GM12878 (cell line): ENCODE measurements around the gene ATP13A2. TPM values are rescaled to one million over a fixed set of nuclear protein-coding genes. Genes with fewer than 3 reads are reported as not detected.

Experiments
- ATAC-seq: fragments of 200-7000 bp; cut with Tn5 transposase; 3 replicates; pipeline ENCODE4 v1.9.1; 2020; ENCODE audit warnings: mild to moderate bottlenecking, moderate library complexity
- BruUV-seq: library from RNA; stranded (reverse); fragments of 400-500 nt; replicated peaks from 2 replicates; lab custom pipeline; 2021; lab: Mats Ljungman, UMichigan
- CTCF ChIA-PET: fragments of 300-600 bp; sonication (Branson Sonifier 250); formaldehyde crosslinking; extraction: SDS; loops from one replicate; lab custom pipeline; 2021; ENCODE audit warnings: inconsistent platforms; lab: Yijun Ruan, JAX
- POLR2A ChIA-PET: fragments of 350-600 bp; formaldehyde crosslinking; extraction: SDS; loops from one replicate; lab custom pipeline; 2021; ENCODE audit warnings: inconsistent platforms; lab: Charles Lee
- RAD21 ChIA-PET: fragments of 300-600 bp; sonication (Branson Sonifier 250); formaldehyde crosslinking; loops from one replicate; lab custom pipeline; 2023; ENCODE audit warnings: antibody characterized with exemption; ENCODE audit not compliant: unreplicated experiment; lab: Charles Lee
- SMC1A ChIA-PET: fragments of 300-600 bp; sonication (Branson Sonifier 250); formaldehyde crosslinking; loops from one replicate; lab custom pipeline; 2023; ENCODE audit not compliant: unreplicated experiment, uncharacterized antibody; lab: Charles Lee
- DNase-seq: peaks from one replicate; pipeline ENCODE4 v3.0.0-alpha.2; 2011; ENCODE audit warnings: low read depth, low spot score
- FAIRE-seq: peaks from 3 replicates; lab custom pipeline; 2011; peaks lifted over from hg19 to GRCh38; lab: Jason Lieb, UNC
- H2AFZ ChIP-seq: 2 replicates; pipeline ENCODE4 v1.6.0; 2011; ENCODE audit warnings: low read depth, low read length, control low read depth; ENCODE audit not compliant: control insufficient read depth
- H3K27ac ChIP-seq: 2 replicates; pipeline ENCODE4 v1.5.1; 2011; ENCODE audit warnings: control low read depth; ENCODE audit not compliant: control insufficient read depth, insufficient read depth
- H3K27me3 ChIP-seq, 2 experiments: replicated peaks in 1 of 2; 2 replicates each; pipeline versions ENCODE4 v1.6.0 to v1.6.1; 2011; ENCODE audit warnings: low read length in 1 of 2; ENCODE audit not compliant: control insufficient read depth in 2 of 2, insufficient read depth in 2 of 2
- H3K36me3 ChIP-seq, 2 experiments: 2 replicates each; pipeline ENCODE4 v1.5.1; 2011; ENCODE audit warnings: low read length in 1 of 2; ENCODE audit not compliant: control insufficient read depth in 2 of 2, insufficient read depth in 2 of 2
- H3K4me1 ChIP-seq: 2 replicates; pipeline ENCODE4 v1.6.1; 2011; ENCODE audit warnings: mild to moderate bottlenecking, low read length, moderate library complexity, mixed read lengths; ENCODE audit not compliant: control insufficient read depth, insufficient read depth
- H3K4me2 ChIP-seq: 2 replicates; pipeline ENCODE4 v1.6.0; 2011; ENCODE audit warnings: control low read depth; ENCODE audit not compliant: control insufficient read depth, insufficient read depth
- H3K4me3 ChIP-seq: fragments of 200-600 bp; sonication (generic); 2 replicates; pipeline ENCODE4 v1.5.1; 2016
- H3K79me2 ChIP-seq: 2 replicates; pipeline ENCODE4 v1.6.0; 2011; ENCODE audit warnings: low read length; ENCODE audit not compliant: control insufficient read depth, insufficient read depth
- H3K9ac ChIP-seq: 2 replicates; pipeline ENCODE4 v1.8.0; 2011; ENCODE audit warnings: low read length, control low read depth, mixed read lengths; ENCODE audit not compliant: control insufficient read depth, insufficient read depth
- H3K9me3 ChIP-seq: replicated peaks from 3 replicates; pipeline ENCODE4 v1.5.1; 2011; ENCODE audit warnings: mild to moderate bottlenecking, low read length; ENCODE audit not compliant: control insufficient read depth, insufficient read depth
- H4K20me1 ChIP-seq: 2 replicates; pipeline ENCODE4 v1.6.0; 2011; ENCODE audit not compliant: control insufficient read depth, insufficient read depth
- WGBS: methylation state at CpG from one replicate; pipeline ENCODE4 v1.1.6; 2016; ENCODE audit warnings: low lambda C conversion rate; ENCODE audit not compliant: insufficient replicate concordance, insufficient coverage; ENCODE audit errors: missing lambda C conversion rate; 5-methylcytosine and 5-hydroxymethylcytosine counted together
- in situ Hi-C: fragments of 300-500 bp; cut with MboI; formaldehyde crosslinking; loops from 9 replicates; pipeline ENCODE4 v1.14.3; 2018; ENCODE audit warnings: mixed read lengths
- intact Hi-C: fragments of 100-400 bp; cut with micrococcal nuclease; formaldehyde crosslinking; loops from one replicate; pipeline ENCODE4 v1.14.2; 2022; ENCODE audit not compliant: unreplicated experiment
- polyA plus RNA-seq, 11 experiments: library from polyadenylated mRNA; depleted of rRNA in 4 of 11; unstranded in 6 of 11; stranded (reverse) in 5 of 11; fragments of >200 nt; fragmentation: Nextera tagmentation in 4 of 11; fragmentation: Illumina TruSeq in 1 of 11; extraction: Ambion mirVana in 4 of 11; extraction: Trizol in 1 of 11; gene quantifications; 1 replicate in 1 of 11; 2 replicates in 10 of 11; pipeline versions ENCODE4 v1.2.1 to v1.2.3, GENCODE V29; 2011 to 2016; ENCODE audit warnings: inconsistent platforms in 2 of 11, missing spikeins in 2 of 11, low read depth in 1 of 11
- total RNA-seq, 4 experiments: library from RNA; depleted of rRNA in 3 of 4; stranded (reverse); fragments of >200 nt in 3 of 4; fragmentation: Illumina TruSeq in 1 of 4; extraction: Trizol in 1 of 4; gene quantifications; 2 replicates each; pipeline versions ENCODE4 v1.2.1 to v1.2.3, GENCODE V29; 2013 to 2021
- TF ChIP-seq, protein P1 (sequence below), 3 experiments: IDR thresholded peaks in 2 of 3; conservative IDR thresholded peaks in 1 of 3; 2 replicates each; pipeline ENCODE4 v1.5.1; 2011; ENCODE audit warnings: low read depth in 3 of 3, low read length in 3 of 3, mild to moderate bottlenecking in 3 of 3, control low read depth in 2 of 3, moderate library complexity in 2 of 3, inconsistent platforms in 1 of 3, mixed read lengths in 1 of 3; ENCODE audit not compliant: control insufficient read depth in 2 of 3, insufficient read depth in 1 of 3; ENCODE audit errors: extremely low read depth in 1 of 3
- TF ChIP-seq, protein P2 (sequence below): fragments of 450-650 bp; conservative IDR thresholded peaks from 2 replicates; pipeline ENCODE4 v1.6.1; 2017; ENCODE audit warnings: mild to moderate bottlenecking, moderate library complexity

The ATP13A2 gene
- total and polyA plus RNA-seq, 10 of the 15 experiments (the other 5 are each of a cell fraction or from before 2014, with no cell fraction given), result 0.24 to 30.5 (median 8.0) TPM

DNA sequence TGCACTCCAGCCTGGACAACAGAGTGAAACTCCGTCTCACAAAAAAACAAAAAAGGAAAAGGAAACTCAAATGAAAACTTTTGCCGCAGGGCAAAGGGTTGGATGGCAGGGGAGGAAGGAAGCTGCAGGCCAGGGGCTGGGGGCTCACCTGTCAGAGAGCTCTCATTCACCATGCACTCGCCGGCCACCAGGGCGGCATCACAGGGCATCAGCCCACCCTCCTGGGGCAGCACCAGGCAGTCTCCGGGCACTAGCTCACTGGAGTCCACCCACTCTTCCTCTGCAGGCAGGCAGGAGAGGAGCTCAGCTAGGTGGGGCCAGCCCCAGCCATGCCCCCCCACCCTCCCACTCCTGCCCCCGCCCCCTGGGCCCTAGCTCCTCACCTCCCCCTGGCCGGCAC, 11.9 kb downstream of the ATP13A2 start:
- RAD21 ChIA-PET, result no interaction called here
- POLR2A ChIA-PET, result interaction anchor here (0.6 kb wide), 2 partner anchors 383 to 778 kb away, joined by 3 to 6 read pairs; no protein-coding TSS in a partner anchor
- FAIRE-seq, result no peak

More for the DNA sequence above, 11.9 kb downstream of the ATP13A2 start:
- ATAC-seq (no peak), DNase-seq (no peak)
- Histone ChIP-seq H3K9me3 (no peaks in the 10 kb centered on the region), H3K4me1 (no peaks in the 10 kb centered on the region), H3K27ac (no peak overlapping the region), H3K27me3 (no peaks in the 10 kb centered on the region), H2AFZ (no peak overlapping the region), H3K4me2 (no peak overlapping the region), H3K4me3 (no peak overlapping the region), H3K36me3 (peaks cover 0 to 3% of the 10 kb centered on the region in 2 experiments; a peak in 2 of 4 replicates), H3K9ac (no peak overlapping the region), H4K20me1 (no peaks in the 10 kb centered on the region), H3K79me2 (no peaks in the 10 kb centered on the region)
- intact Hi-C loops, result no loop called here
- WGBS, result 88% methylated on average over 4 of the region's 8 CpGs
- ChIA-PET CTCF (interaction anchor here (1.0 kb wide), 1 partner anchor 21 kb away, joined by 3 read pairs; no protein-coding TSS in a partner anchor), SMC1A (no interaction called here)
- TF ChIP-seq, protein P1, sequence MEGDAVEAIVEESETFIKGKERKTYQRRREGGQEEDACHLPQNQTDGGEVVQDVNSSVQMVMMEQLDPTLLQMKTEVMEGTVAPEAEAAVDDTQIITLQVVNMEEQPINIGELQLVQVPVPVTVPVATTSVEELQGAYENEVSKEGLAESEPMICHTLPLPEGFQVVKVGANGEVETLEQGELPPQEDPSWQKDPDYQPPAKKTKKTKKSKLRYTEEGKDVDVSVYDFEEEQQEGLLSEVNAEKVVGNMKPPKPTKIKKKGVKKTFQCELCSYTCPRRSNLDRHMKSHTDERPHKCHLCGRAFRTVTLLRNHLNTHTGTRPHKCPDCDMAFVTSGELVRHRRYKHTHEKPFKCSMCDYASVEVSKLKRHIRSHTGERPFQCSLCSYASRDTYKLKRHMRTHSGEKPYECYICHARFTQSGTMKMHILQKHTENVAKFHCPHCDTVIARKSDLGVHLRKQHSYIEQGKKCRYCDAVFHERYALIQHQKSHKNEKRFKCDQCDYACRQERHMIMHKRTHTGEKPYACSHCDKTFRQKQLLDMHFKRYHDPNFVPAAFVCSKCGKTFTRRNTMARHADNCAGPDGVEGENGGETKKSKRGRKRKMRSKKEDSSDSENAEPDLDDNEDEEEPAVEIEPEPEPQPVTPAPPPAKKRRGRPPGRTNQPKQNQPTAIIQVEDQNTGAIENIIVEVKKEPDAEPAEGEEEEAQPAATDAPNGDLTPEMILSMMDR (IDR thresholded peaks at IDR 0.05 in 2 of 3, conservative IDR thresholded peaks at IDR 0.05 in 1 of 3; ENCODE audit: control insufficient read depth in 2 of 3, extremely low read depth in 1 of 3, insufficient read depth in 1 of 3, low read depth in 3 of 3, low read length in 3 of 3), result 0 out of 6 replicates have a peak, but pooled peaks of 1 of the 3 experiments have one; percentile 13
- TF ChIP-seq, protein P2, sequence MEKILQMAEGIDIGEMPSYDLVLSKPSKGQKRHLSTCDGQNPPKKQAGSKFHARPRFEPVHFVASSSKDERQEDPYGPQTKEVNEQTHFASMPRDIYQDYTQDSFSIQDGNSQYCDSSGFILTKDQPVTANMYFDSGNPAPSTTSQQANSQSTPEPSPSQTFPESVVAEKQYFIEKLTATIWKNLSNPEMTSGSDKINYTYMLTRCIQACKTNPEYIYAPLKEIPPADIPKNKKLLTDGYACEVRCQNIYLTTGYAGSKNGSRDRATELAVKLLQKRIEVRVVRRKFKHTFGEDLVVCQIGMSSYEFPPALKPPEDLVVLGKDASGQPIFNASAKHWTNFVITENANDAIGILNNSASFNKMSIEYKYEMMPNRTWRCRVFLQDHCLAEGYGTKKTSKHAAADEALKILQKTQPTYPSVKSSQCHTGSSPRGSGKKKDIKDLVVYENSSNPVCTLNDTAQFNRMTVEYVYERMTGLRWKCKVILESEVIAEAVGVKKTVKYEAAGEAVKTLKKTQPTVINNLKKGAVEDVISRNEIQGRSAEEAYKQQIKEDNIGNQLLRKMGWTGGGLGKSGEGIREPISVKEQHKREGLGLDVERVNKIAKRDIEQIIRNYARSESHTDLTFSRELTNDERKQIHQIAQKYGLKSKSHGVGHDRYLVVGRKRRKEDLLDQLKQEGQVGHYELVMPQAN, result no peak
- BruUV-seq, result no TSS peak
- in situ Hi-C loops, result no loop called here
